Ovary (tissue), 9 donors: ENCODE data around the gene BOK. TPM values are rescaled to one million over a fixed set of nuclear protein-coding genes. Genes with fewer than 3 reads are reported as not detected.

Source experiments
- DNase-seq, 5 donors: peaks; one replicate each; pipeline ENCODE4 v3.0.0-alpha.2; 2019 to 2020
- H3K27ac ChIP-seq, 2 donors: fragments of 200-600 bp; one replicate each; pipeline versions ENCODE4 v1.5.1 to v1.8.0; 2019 to 2022
- H3K27me3 ChIP-seq: fragments of 200-600 bp; one replicate; pipeline ENCODE4 v1.8.0; 2022
- H3K36me3 ChIP-seq: fragments of 200-600 bp; sonication (generic); one replicate; pipeline ENCODE4 v1.5.1; 2019
- H3K4me1 ChIP-seq: one replicate; pipeline ENCODE4 v1.8.1; 2013; ENCODE audit warnings: mild to moderate bottlenecking, moderate library complexity; ENCODE audit not compliant: insufficient read depth
- H3K4me3 ChIP-seq: fragments of 200-600 bp; sonication (generic); one replicate; pipeline ENCODE4 v1.5.1; 2017
- H3K9me3 ChIP-seq, 2 donors: fragments of 200-600 bp in 1 of 2; sonication (generic) in 1 of 2; one replicate each; pipeline versions ENCODE4 v1.5.1 to v1.8.1; 2013 to 2019; ENCODE audit warnings: mild to moderate bottlenecking in 1 of 2, moderate library complexity in 1 of 2
- CTCF ChIP-seq, 3 donors: fragments of 450-650 bp in 2 of 3; fragments of 200-600 bp in 1 of 3; IDR thresholded peaks; one replicate each; pipeline versions ENCODE4 v1.5.1 to v1.8.0; 2016 to 2022; ENCODE audit warnings: antibody characterized with exemption in 3 of 3, mild to moderate bottlenecking in 1 of 3
- EP300 ChIP-seq: sonication (generic); formaldehyde crosslinking; IDR thresholded peaks from one replicate; pipeline ENCODE4 v1.6.1; 2017; ENCODE audit warnings: antibody characterized with exemption
- POLR2A ChIP-seq: fragments of 450-650 bp; IDR thresholded peaks from one replicate; pipeline ENCODE4 v1.6.1; 2017; ENCODE audit warnings: antibody characterized with exemption, mild to moderate bottlenecking, moderate library complexity
- WGBS, 3 donors: extraction: QIAGEN DNeasy Blood & Tissue Kit in 1 of 3; methylation state at CpG; one replicate each; pipeline versions ENCODE4 v1.1.5 to v1.1.7; 2013 to 2017; 5-methylcytosine and 5-hydroxymethylcytosine counted together
- intact Hi-C, 4 donors: fragments of 100-400 bp; cut with DNase I; formaldehyde crosslinking; loops; one replicate each; pipeline versions ENCODE4 v1.11.0 to v1.15.1; 2022 to 2023
- polyA plus RNA-seq, 2 donors: library from polyadenylated mRNA; stranded (reverse); fragments of 200-250 nt in 1 of 2; fragments of 350-450 nt in 1 of 2; fragmentation: Illumina TruSeq in 1 of 2; extraction: RNeasy Lipid Tissue Mini Kit (QIAGEN cat#74804) in 1 of 2; gene quantifications; one replicate each; pipeline ENCODE4 v1.2.3, GENCODE V29; 2013 to 2014
- total RNA-seq, 7 donors: library from RNA; depleted of rRNA in 2 of 7; stranded (reverse); fragments of >200 nt in 2 of 7; fragmentation: NEBNext Ultra II Directional in 3 of 7; extraction: Animal tissue kit (Norgen Biotek cat#: 25700) in 3 of 7; gene quantifications; one replicate each; pipeline versions ENCODE4 v1.1.0 to v1.2.4, GENCODE V29; 2016 to 2023
- donor health status: DM: no; HTN: no; CAD: no; lungs with moderate emphysema.
- donor health status: DM: no; HTN: no; CAD: no.
- donor health status: Bipolar disorder and iron deficiency.
- donor health status: DM: yes; HTN: yes; CAD: no.
- donor health status: DM: no; HTN: no; CAD: no.
- donor health status: DM: yes; HTN: yes; CAD: no.

BOK gene
- total and polyA plus RNA-seq, 9 donors, result 4.8 to 20.6 (median 13.5) TPM

GRCh38 chr2:241551599-241551997 lies 6.9 kb upstream of the BOK start:
- peaks cover 11% of the 10 kb centered on the region for H3K4me1 ChIP-seq
- WGBS, 3 donors, result 68 to 77% (median 72%) methylated on average over 12 of the region's 12 CpGs
- H3K36me3 ChIP-seq, result no peaks in the 10 kb centered on the region
- intact Hi-C loops, result no loop called here
- no peak for TF ChIP-seq EP300
- TF ChIP-seq POLR2A, result no peak
- TF ChIP-seq CTCF (IDR thresholded peaks at IDR 0.05), result no peak
- no peak overlapping the region for H3K27ac ChIP-seq
- no peak for DNase-seq
- no peaks in the 10 kb centered on the region for H3K27me3 ChIP-seq
- no peak overlapping the region for H3K4me3 ChIP-seq
- H3K9me3 ChIP-seq, result no peaks in the 10 kb centered on the region

- intact Hi-C loops, result no loop called here
- no peak overlapping the region for H3K4me3 ChIP-seq
- H3K27ac ChIP-seq, result no peak overlapping the region
- 86 to 89% (median 87%) methylated on average over 33 of the region's 33 CpGs for WGBS, 3 donors
- no peaks in the 10 kb centered on the region for H3K36me3 ChIP-seq
- H3K4me1 ChIP-seq, result peaks cover 5% of the 10 kb centered on the region
- no peaks in the 10 kb centered on the region for H3K9me3 ChIP-seq
- no peaks in the 10 kb centered on the region for H3K27me3 ChIP-seq
- DNase-seq, result no peak
- TF ChIP-seq POLR2A, result no peak
- TF ChIP-seq EP300, result no peak
- TF ChIP-seq CTCF (IDR thresholded peaks at IDR 0.05), result no peak
Measured at GRCh38 chr2:241551998-241552737, 6.4 kb upstream of the BOK start.

- TF ChIP-seq POLR2A (no peak), EP300 (no peak), CTCF (IDR thresholded peaks at IDR 0.05) (no peak)
- intact Hi-C loops, result no loop called here
- 75 to 89% (median 84%) methylated on average over 12 of the region's 12 CpGs for WGBS, 3 donors
- H3K27me3 ChIP-seq, result no peaks in the 10 kb centered on the region
- H3K4me3 ChIP-seq, result no peak overlapping the region
- no peak overlapping the region for H3K27ac ChIP-seq
- DNase-seq, result no peak
- H3K4me1 ChIP-seq, result no peaks in the 10 kb centered on the region
- no peaks in the 10 kb centered on the region for H3K36me3 ChIP-seq
- no peaks in the 10 kb centered on the region for H3K9me3 ChIP-seq
Measured at GRCh38 chr2:241553512-241553830, 5.1 kb upstream of the BOK start.

GRCh38 chr2:241553981-241554380 lies 4.6 kb upstream of the BOK start:
- H3K4me3 ChIP-seq, result no peak overlapping the region
- H3K9me3 ChIP-seq, result no peaks in the 10 kb centered on the region
- no peaks in the 10 kb centered on the region for H3K36me3 ChIP-seq
- 32 to 55% (median 33%) methylated on average over 6 of the region's 6 CpGs for WGBS, 3 donors
- H3K27me3 ChIP-seq, result no peaks in the 10 kb centered on the region
- intact Hi-C loops, result no loop called here
- TF ChIP-seq CTCF (IDR thresholded peaks at IDR 0.05) (no peak), POLR2A (no peak), EP300 (no peak)
- DNase-seq, result no peak
- H3K27ac ChIP-seq, result no peak overlapping the region
- H3K4me1 ChIP-seq, result no peaks in the 10 kb centered on the region
